Fibroblast of the aortic adventitia (primary cell): Measurements from ENCODE around the gene WASL. TPM values are rescaled to one million over a fixed set of nuclear protein-coding genes. Genes with fewer than 3 reads are reported as not detected.
"Not testable (repeated sequence)": the region's sequence is repeated elsewhere in the genome, so short reads cannot be mapped to it uniquely, and the experiment has no call there.

Experiments used
- DNase-seq: peaks from one replicate; pipeline ENCODE4 v3.0.0-alpha.2; 2010; ENCODE audit warnings: low read depth
- H3K4me3 ChIP-seq: 2 replicates; pipeline ENCODE4 v1.5.1; 2011; ENCODE audit warnings: low read depth, mild to moderate bottlenecking, control low read depth, low read length, moderate library complexity
- total RNA-seq: library from RNA; depleted of rRNA; stranded (reverse); fragments of >200 nt; gene quantifications from 2 replicates; pipeline ENCODE4 v1.2.3, GENCODE V29; 2012; ENCODE audit warnings: low replicate concordance
- TF ChIP-seq, protein P1 (sequence below): IDR thresholded peaks from 2 replicates; pipeline ENCODE4 v1.5.1; 2011; ENCODE audit warnings: mild to moderate bottlenecking, low read length, control low read depth, inconsistent platforms; ENCODE audit not compliant: insufficient read depth

WASL gene
- total RNA-seq, 1 donor: 31.9 TPM

DNA sequence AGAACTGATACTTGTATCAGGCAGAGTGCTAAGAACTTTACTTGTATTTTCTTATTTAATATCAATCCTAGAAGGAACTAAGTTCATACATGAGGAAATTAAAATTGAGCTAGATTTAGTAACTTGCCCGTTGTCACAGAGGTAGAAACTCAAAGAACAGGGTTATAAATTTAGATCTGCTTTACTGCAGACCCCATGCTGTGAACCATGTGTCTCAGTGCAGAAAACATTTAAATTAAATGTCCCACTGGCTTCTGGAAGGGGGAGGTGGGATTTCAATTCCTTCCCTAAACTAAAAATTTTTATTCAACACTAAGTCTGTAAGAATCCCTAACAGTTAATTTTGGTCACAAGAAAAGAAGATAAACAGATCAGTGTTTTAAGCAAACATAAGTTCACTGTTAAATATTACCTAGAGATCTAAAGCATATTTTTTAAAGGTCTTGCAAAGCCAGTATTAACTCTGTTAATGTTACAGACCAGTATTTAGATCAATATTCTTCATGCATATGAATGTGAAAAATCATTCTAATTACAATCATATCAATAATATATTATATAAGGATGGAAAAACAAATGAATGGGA is 23.1 kb downstream of the WASL start:
- DNase-seq: no peak
- H3K4me3 ChIP-seq: no peak overlapping the region
- TF ChIP-seq, protein P1, sequence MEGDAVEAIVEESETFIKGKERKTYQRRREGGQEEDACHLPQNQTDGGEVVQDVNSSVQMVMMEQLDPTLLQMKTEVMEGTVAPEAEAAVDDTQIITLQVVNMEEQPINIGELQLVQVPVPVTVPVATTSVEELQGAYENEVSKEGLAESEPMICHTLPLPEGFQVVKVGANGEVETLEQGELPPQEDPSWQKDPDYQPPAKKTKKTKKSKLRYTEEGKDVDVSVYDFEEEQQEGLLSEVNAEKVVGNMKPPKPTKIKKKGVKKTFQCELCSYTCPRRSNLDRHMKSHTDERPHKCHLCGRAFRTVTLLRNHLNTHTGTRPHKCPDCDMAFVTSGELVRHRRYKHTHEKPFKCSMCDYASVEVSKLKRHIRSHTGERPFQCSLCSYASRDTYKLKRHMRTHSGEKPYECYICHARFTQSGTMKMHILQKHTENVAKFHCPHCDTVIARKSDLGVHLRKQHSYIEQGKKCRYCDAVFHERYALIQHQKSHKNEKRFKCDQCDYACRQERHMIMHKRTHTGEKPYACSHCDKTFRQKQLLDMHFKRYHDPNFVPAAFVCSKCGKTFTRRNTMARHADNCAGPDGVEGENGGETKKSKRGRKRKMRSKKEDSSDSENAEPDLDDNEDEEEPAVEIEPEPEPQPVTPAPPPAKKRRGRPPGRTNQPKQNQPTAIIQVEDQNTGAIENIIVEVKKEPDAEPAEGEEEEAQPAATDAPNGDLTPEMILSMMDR: no peak

GRCh38 chr7:123724817-123725253 is 24.0 kb downstream of the WASL start:
- DNase-seq: no peak
- no peak overlapping the region for H3K4me3 ChIP-seq

DNA sequence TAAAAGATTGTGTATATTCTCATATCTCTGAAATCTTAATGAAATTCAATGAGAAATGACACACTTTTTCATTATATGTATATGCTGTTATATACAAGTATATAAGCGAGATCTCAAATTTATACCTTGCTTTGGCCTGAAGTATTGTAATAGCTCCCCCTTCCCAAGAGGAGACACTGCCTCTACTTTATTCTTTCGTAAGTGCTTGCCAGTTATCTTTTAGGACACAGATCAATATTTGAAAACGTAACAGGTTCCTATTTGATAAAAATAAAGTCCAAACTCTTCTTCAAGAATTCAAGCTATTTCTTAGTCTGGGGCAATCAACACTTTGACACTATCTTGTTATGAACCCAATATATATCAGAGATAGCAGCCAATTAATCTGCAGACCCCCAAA is 24.9 kb downstream of the WASL start:
- TF ChIP-seq, protein P1: no peak
- DNase-seq: no peak
- no peak overlapping the region for H3K4me3 ChIP-seq

More at GRCh38 chr7:123724817-123725253, 24.0 kb downstream of the WASL start:
- TF ChIP-seq, protein P1: no peak

- H3K4me3 ChIP-seq, DNase-seq: not testable (repeated sequence)
These were observed 28.3 kb downstream of the WASL start for GRCh38 chr7:123720527-123720926.

DNA sequence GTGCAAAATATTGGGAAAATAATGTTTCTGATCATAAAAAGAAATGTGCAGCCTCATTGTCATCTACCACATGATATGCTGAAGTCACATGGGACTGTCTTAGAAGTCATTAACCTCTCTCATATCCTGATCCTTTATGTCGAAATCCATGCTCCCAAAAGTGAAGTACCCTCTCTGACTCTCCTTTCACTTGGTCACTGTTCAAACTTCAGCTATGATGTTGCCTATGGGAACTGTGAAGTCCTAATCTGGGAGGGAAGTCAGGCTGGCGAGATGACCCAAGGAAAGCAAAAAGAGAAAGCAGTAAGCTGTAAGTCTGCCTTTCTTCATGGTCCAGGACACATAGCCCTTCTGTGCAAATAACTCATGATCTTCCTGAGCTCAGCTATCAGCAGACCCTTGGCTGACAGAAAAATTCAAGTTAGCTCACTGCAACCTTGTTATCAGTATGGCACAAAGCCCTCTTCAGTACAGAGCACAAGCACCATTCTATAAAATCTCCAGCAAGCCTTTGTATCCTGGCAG is 29.5 kb downstream of the WASL start:
- TF ChIP-seq, protein P1: no peak
- peak; percentile 31 for DNase-seq
- no peak overlapping the region for H3K4me3 ChIP-seq

DNA sequence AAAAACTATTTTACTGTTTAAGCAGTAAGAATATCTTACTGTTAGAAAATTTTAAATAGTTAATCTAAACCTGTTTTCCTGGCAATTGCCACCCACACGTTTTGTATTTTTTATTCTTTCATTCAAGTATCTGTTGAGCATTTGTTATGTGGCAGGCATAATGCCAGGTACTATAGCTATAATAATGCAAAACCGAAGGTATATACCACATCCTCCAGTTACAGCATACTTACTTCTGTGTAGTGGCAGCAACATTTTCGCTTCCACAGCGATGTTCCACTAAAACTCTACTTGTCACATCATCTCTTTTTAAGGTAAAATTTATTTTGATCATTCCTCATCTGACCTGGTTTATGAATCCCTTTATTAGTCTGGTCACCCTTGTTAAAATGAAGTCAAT is 30.0 kb downstream of the WASL start:
- DNase-seq: no peak
- H3K4me3 ChIP-seq: no peak overlapping the region
- TF ChIP-seq, protein P1: no peak

- H3K4me3 ChIP-seq: no peak overlapping the region
- DNase-seq: no peak
- TF ChIP-seq, protein P1: no peak
These were observed 31.1 kb downstream of the WASL start for GRCh38 chr7:123717689-123718088.
